NT2/D1 (cell line): ENCODE measurements around the gene IQCK.

Source experiments
- SUZ12 ChIP-seq: IDR thresholded peaks from 2 replicates; pipeline ENCODE4 v1.6.1; 2011; ENCODE audit not compliant: insufficient read length, insufficient read depth; ENCODE audit errors: extremely low read depth
- YY1 ChIP-seq: IDR thresholded peaks from 2 replicates; pipeline ENCODE4 v1.6.1; 2011; ENCODE audit not compliant: insufficient read length, insufficient read depth
- ZNF274 ChIP-seq: IDR thresholded peaks from 2 replicates; pipeline ENCODE4 v1.6.1; 2011; ENCODE audit warnings: mild to moderate bottlenecking, low read depth, low read length

GRCh38 chr16:19749571-19750080 lies 31.6 kb downstream of the IQCK start:
- TF ChIP-seq YY1, result no peak
- no peak for TF ChIP-seq SUZ12
- no peak for TF ChIP-seq ZNF274
